HG02870 (cell line): Measurements from ENCODE around the gene NIM1K.
"Not testable (repeated sequence)": the region's sequence is repeated elsewhere in the genome, so short reads cannot be mapped to it uniquely, and the experiment has no call there.

Experiments
- ATAC-seq: cut with Tn5 transposase; IDR thresholded peaks from one replicate; pipeline ENCODE4 v1.9.1; 2021; ENCODE audit warnings: mild to moderate bottlenecking, moderate library complexity; ENCODE audit not compliant: unreplicated experiment

NIM1K gene

DNA sequence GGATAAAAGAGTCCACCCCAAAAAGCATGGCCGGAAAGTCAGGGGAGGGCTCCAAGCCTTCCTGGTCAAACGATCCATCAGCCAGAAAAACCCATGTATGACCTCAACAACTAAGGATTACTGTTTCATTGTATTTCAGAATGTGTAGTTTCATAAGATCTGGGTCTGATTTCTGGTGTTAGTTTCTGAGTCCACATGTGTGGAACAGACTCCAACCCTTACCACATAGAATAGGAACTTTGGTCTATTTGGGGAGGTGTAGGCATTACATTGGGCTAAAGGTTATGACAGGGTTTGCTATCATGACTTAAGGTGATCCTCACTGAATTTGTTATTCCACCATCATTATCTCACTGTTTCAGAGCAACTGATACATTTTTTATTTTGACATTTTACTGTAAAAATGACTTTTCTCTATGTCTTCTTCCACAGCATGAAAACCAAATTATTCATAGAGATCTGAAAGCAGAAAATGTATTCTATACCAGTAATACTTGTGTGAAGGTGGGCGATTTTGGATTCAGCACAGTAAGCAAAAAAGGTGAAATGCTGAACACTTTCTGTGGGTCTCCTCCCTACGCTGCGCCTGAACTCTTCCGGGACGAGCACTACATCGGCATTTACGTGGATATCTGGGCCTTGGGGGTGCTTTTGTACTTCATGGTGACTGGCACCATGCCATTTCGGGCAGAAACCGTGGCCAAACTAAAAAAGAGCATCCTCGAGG is 87.7 kb downstream of the NIM1K start:
- no peak for ATAC-seq

DNA sequence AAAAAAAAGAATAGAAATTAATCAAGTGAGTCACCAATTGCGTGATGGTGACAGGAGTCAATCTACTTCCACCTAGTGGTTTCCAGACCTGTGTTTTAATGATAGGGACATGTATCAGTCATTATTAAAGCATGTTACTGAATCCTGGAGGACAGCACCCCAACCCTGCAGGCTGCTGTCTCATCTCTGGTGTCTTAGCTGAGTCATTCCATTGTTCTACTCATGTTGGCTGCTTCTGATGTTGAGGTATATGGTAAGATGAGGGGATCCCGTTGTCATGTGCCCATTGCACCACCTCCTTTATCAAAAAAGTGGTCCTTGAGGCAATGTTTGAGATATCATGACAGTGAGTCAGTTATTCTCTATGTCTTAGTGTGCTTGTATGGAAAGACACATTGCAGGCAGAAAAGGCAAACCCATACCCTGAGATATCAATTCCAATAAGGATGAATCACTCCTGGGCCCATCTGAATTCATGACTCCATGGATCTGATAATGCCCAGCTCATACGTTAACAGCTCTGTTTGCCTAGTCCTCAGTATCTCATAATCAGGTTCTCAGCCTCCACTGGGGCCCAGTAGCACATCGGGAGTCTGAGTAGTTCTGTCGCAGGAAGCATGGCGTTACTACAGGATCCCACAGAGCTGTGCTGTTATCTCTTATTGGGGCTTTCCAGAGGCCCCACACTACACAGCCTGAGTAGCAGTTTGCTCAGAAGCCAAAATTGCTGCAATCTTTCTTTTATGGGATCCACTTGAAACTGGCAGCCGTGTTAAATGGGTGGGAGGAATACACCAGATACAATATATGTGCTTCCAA is 90.0 kb downstream of the NIM1K start:
- no peak for ATAC-seq

DNA sequence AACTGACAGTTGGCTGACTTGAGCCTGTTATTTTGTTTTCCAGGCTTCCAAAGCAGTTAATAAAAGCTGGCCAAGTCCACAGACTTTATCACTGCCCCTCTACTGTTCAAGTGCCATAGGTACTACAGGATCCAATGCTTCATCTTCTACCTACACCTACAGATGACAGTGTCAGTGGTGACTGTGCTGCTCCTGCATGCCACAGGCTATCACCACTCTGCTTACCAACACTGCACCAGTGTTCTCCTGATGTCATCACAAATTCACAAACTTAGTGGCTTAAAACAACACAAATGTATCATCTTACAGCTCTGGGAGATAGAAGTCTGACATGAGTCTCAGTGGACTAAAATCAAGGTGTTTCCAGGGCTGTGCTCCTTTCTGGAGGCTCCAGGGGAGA is 94.6 kb downstream of the NIM1K start:
- no peak for ATAC-seq

DNA sequence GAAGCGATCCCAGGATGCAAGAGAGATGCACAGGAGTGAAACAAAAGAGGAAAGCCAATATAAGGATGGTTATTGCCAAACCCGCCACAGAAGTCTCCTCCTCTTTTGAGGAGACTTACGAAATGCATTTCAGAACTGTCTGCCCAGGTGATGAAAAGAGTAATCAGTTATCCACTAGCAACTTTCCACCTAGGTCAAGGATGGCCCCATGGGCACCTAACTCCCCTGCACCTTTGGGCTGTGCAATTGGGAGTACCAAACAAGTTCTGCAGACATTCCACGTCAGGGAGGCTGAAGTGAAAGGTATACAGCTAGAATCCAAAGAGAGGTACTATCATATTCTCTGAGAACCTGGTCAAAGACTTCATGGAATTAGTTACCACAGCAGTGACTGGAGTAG is 95.5 kb downstream of the NIM1K start:
- no peak for ATAC-seq

DNA sequence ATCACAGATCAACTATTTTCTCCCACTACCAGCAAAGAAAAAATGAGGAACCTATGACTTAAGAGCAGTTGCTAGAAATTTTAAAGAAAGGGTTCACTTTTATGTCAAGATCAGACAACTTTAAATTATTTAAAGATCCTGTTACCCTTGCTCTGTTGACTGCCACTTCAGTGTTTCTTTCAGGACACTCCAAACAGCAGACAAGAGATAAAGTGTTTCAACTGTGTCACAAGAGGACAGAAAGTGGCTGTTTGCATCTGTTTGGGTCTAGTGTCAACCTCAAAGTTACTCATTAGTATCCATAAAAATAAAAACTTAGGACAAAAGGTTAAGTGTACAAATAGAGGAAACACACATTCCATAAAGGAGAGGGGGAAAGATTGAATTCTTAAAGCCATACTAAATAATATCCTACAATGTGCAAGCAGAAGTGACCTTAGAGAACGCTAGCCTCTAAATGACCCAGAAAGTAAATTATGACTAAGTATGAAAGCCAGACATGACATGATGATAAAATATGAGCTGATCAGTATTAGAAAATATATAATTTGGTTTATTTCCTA is 96.3 kb downstream of the NIM1K start:
- ATAC-seq, result no peak

DNA sequence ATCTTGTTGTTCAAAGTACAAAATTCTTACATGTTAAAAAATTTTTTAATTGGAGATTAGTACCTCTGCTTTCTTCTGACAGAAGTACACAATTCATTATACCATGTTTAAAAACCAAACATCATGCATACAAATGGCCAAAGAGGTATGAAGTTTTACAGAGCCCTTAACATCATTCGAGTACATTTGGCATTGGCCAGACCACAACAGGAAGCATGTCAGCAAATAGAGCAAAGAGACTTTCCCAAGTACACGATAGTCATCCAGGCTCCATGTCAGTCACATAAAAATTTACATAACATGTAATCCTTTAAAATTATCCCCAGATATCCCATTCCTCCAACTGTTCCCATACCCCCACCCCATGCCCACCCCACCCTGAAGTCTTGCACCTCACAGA is 98.7 kb downstream of the NIM1K start:
- ATAC-seq, result no peak

DNA sequence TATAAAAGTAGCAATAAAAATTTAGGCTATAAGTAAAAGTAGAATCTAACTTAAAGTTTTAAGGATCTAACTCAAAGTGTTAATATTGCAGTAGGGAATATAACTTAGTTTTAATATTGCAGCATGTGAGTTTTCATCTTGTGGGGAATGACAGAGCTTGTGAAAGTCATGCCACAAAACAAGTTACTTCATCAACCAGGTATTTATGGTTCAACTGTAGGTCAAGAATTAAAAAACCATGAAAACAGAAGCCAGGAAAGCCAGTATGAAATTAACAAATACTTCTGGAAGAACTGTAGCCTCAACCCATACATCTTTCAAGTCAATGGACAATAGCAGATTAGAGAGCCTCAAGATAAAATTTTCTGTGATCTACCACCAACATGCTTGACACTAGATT is 102.2 kb downstream of the NIM1K start:
- no peak for ATAC-seq

DNA sequence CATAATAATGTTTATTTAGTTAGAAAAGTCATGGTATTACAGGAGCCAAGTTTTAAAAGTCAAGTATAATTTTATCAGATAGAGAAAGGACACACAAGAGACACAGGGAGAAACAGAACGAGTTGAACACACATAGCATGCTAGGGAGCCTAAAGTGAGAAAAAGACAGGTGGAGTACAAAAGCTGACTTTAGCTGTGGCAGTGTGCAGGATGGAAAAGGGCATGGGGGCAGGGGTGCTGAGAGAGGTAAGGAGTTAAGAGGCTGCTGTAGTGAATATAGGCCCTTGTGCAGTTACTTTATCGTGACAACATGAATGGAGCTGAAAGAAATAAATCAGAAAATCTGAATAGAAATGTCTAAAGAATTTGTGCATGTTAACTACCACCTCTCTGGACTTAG is 103.2 kb downstream of the NIM1K start:
- no peak for ATAC-seq

DNA sequence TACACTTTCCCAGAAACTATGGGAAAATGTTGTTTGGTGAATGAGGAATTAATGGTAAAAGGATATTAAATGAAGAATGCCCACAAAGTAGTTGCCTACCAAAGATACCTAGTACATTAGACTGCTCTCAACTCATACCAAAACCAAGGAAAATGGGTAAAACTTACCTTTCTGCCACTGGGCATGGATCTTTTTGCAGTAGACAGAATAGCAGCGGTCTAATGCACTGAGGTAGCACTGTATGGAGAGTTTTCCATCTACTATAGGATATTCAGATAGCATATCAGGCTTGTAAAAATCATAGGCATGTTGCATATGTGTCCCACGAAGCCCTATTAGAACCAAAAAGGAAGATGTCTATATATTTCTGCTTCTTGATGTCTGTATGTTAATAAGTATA is 104.8 kb downstream of the NIM1K start:
- no peak for ATAC-seq

DNA sequence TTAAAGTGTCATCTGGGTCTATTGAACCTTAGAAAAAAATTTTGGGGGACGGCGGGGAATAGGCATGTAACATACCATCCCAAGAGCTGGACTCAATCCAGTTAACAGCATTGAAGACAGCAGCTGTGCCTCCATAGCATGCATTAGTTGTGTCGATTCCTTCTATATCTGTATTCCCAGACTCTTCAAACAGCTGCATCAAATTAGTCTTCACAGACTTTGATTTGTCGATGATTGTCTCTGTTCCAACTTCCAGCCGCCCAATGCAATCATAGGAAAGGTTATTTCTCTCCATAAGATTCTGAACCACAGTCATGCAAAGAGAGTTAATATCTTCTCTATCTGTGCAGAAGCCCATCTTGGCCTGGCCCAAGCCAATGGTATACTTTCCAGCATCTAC is 106.4 kb downstream of the NIM1K start:
- no peak for ATAC-seq

DNA sequence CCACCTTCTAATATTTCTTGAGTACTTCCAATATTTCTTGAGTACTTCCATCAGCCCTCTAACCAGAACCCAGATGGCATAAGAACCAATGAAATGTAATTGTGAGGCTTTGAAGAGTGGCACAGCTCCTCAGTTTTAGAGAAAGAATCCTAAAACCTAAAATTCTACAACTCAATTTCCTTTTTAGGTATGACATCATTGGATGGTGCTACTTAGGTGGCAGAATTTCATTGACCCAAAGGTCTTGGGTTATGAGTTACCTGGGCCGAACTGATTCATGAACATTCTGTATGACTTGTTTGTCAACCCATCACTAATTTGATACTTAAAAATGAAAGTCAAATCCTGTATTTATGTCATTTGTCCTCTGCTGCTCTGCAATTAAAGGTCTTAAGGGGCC is 108.1 kb downstream of the NIM1K start:
- ATAC-seq, result no peak

DNA sequence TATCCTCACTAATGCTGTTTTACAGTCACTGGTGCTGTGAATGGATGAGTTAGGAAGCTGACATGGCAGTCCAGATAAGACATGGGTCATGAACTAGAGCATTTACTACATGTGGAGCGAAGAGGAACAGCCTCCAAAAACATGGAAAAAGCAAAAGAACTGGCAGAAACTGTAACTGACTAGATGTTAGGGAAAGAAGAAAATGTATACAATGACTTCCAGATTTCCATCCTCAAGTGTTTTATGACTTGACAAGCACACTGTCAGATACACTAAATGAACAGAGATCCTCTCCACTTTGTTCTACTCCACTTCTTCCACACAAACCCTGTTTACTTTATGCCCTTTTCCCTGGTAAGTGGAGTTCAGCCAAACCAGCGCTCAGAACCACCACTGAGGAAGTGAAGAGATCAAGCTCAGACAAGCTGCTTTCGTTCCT is 109.6 kb downstream of the NIM1K start:
- ATAC-seq, result no peak

DNA sequence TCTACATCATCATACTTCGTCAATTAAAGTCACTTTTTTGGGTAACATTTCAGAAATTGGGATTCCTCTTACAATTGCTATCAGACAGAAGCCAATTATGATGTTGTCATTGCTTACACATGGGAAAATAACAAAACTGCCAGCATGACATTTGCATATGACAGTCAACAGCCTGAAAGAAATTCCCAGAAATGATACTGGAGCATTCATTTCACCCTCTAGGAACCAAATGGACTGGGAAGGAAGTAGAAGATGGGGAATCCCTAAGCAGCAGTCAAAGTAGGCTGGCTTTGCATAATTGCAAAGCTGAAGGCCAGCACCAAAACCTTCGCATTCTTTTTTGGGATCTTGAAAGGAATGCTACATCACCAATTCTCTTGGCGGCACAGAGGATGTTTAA is 110.5 kb downstream of the NIM1K start:
- no peak for ATAC-seq

DNA sequence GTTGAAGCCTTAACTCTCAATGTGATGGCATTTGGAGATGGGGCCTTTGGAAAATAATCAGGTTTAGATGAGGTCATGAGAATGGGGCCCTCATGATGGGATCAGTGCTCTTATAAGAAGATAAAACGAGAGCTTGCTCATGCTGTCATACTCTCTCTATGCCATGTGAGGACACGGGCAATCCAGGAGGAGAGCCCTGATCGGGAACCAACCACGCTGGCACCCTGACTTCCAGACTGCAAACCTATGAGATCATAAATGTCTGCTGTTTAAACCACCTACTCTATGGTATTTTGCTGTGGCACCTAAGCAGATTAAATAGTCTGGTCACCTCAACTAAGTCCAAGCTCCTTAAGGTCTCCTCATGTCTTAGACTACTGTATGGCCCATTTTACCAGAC is 111.2 kb downstream of the NIM1K start:
- no peak for ATAC-seq

DNA sequence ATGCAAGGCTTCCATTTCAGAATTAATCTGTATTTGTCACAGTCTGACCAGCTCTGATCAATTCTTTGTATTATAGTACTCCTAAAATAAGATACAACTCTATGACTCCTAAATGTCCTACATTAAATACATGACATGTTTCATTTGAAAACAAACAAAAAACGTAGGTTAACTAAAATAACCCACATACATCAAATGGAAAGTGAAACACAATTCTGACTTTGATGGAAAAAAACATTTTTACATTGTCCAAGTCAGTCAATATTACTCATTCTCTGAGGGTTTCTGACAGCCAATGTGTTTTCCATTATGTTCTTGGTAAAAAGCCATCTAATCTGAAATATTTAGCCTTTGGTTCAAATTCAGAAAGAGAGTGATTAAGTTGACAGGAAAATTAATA is 112.5 kb downstream of the NIM1K start:
- ATAC-seq, result peak; percentile 65

DNA sequence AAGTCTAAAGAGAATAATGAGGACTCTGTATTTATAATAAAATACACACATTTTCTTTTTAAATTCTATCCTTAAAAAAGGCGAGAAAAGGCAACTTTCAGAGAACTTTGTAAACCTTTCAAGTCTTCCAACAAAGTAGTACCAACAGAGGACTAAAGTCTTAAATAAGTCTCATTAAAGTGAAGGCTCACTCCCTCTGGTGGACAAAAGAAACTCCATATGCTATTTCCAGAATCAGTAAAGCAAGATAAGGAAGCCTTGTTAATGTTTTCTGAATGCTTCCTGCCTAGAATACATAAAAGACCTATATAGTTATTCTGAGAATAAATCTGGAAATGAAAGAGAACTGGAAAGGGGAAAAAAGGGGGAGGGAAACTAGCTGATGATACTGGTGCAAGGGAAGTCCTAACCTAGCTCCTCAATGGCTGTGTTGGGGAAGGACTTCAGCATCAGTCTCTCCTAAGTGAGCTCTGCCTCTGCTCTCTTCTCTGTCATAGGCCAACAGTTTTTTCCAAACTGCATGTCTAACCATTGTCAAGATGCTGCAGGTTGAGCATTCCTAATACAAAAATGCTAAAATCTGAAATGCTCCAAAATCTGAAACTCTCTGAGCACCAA is 114.0 kb downstream of the NIM1K start:
- ATAC-seq, result peak; percentile 50

DNA sequence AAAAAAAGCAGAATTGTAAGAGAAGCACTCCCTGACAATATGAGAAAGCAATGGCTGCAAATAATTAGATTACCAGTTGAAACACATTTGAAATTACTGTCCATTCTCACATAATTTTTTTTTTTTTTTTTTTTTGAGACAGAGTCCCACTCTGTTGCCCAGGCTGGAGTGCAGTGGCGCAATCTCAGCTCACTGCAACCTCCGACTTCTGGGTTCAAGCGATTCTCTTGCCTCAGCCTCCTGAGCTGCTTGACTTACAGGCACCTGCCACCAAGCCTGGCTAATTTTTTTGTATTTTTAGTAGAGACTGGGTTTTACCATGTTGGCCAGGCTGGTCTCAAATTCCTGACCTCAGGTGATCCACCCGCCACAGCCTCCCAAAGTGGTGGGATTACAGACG is 114.9 kb downstream of the NIM1K start:
- ATAC-seq, result not testable (repeated sequence)

DNA sequence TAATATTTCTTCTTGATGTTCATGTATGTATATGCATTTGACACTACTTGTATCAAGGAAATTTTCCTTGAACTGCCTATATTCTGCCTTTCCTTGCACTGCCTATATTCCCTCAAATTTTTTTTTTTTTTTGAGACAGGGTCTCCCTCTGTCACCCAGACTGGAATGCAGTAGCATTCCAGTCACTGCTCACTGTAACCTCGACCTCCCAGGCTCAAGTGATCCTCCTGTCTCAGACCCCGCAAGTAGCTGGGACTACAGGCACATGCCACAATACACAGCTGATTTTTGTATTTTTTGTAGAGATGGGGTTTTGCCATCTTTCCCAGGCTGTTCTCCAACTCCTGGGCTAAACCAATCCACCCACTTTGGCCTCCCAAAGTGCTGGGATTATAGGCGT is 117.1 kb downstream of the NIM1K start:
- ATAC-seq, result no peak

DNA sequence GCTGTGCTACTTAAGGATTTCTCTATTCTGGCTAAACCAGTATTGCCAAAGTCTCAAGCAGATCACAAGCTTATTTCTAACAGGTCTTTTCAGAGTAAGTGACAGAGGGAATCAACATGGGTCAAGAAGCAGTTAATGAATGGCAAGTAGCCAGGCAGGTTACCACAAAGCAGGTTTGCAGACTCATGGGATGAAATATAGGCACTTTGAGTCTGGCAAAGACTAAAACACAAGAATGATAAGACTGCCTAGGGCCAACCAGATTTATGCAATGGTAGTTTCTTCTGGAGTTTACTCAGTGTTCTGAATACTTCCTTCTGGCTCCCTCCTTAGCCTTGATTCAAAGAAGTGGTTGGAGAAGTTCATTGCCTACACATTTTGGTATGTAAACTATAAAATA is 117.6 kb downstream of the NIM1K start:
- no peak for ATAC-seq

DNA sequence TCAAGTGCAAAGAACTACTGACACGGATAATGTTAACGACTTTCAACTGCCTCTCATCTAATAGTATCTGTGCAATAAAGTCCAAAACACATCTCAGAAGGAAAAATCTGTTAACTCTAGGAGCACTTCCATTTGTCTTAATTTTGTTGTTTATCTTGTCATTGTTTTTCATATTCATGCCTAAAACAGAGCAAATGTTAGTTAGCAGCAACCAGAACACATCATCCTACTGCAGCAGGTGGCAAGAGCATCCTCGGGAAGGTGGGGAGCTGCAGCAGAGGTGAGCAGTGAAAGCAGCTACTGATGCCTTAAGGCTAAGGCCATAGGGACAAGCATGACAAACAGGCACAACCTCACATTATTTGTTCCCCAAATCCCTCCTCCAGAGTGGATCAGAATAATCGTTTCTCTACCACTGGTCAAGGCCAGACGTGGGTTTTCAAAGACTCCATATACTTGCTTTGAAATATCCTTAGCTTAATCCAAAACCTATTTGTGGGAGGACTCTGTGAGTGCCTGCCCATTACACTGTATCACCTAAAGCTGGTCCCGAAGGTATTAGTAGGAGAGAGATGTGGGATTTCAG is 120.1 kb downstream of the NIM1K start:
- no peak for ATAC-seq

DNA sequence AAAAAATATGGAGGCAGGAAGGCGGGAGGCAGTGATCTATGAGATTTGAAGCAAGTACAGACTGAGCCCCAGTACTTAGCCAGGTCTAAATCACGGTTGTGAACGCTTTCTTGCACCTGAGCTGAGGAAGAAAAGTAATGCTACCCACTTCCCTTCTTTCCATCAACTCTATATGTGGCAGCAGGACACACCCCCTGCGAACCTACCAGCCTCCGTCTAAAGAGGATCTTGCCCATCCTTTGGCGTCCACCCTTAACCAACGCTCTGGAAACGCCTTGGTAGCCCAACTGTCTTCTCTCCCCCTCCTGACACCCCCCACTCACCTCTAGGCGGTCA is 120.6 kb downstream of the NIM1K start:
- peak; percentile 0 for ATAC-seq
